ENCODE measurements around the gene STK32B. TPM values are rescaled to one million over a fixed set of nuclear protein-coding genes. Genes with fewer than 3 reads are reported as not detected.

STK32B gene
- total and polyA plus RNA-seq, 7 donors = 0.14 to 0.73 (median 0.52) TPM

DNA sequence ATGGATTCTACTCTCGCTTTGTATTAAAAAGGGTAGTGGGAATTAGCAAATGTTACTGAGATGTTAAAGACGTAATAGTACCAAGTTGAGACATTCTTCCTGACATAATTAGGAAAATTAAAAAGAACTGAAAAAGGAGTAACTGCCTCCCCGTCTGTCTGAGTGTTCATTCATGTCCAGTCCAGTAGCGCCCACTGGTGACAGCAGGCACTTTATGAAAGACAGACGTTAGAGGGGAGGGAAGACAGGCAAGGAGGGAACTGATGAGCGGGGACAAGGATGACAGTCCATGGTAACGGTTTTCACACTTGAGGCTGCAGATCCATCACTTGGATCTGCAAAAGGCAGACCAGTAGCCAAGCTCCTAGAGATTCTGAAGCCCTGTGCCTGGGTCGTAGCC lies 326.7 kb downstream of the STK32B start:
- Histone ChIP-seq H3K27ac (no peak overlapping the region), H3K4me3 (no peak overlapping the region), H3K9me3 (no peaks in the 10 kb centered on the region), H3K27me3 (ENCODE audit: insufficient read depth in 3 of 3, low read length in 2 of 3) (no peaks in the 10 kb centered on the region), H3K4me1 (no peaks in the 10 kb centered on the region), H3K36me3 (ENCODE audit: insufficient read depth in 1 of 2, low read depth in 1 of 2) (no peaks in the 10 kb centered on the region)
- 74 to 80% (median 75%) methylated on average over 8 of the region's 8 CpGs for WGBS, 3 donors
- no peak for ATAC-seq
- TF ChIP-seq CTCF (IDR thresholded peaks at IDR 0.05) = no peak
- intact Hi-C loops (cut with DNase I) = no loop called here
- no peak for DNase-seq

DNA sequence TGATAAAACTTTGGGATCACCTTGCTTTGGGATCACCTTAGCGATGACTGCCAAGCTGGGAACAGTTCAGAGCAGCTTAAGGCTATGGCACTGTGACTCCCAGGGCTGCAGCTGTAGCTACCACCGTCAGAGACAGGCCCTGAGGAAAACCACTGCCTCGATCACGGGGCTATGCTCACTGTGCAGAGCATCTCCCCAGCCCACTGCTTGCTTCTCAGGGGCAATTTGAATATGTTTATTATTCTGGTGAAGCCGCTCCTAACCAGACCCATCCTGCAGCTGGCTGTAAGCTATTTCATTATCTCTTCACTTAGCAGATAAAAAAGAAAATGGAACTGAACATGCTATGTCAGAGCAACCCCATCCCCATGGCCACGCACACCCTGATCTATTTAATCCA lies 328.6 kb downstream of the STK32B start:
- ATAC-seq (no peak), DNase-seq (no peak)
- intact Hi-C loops (cut with DNase I) = no loop called here
- Histone ChIP-seq H3K27me3 (ENCODE audit: insufficient read depth in 3 of 3, low read length in 2 of 3) (no peaks in the 10 kb centered on the region), H3K27ac (no peak overlapping the region), H3K36me3 (ENCODE audit: insufficient read depth in 1 of 2, low read depth in 1 of 2) (no peaks in the 10 kb centered on the region), H3K9me3 (no peaks in the 10 kb centered on the region), H3K4me1 (no peaks in the 10 kb centered on the region), H3K4me3 (no peak overlapping the region)
- WGBS, 3 donors = 76 to 79% (median 78%) methylated on average over 6 of the region's 6 CpGs
- no peak for TF ChIP-seq CTCF (IDR thresholded peaks at IDR 0.05)

DNA sequence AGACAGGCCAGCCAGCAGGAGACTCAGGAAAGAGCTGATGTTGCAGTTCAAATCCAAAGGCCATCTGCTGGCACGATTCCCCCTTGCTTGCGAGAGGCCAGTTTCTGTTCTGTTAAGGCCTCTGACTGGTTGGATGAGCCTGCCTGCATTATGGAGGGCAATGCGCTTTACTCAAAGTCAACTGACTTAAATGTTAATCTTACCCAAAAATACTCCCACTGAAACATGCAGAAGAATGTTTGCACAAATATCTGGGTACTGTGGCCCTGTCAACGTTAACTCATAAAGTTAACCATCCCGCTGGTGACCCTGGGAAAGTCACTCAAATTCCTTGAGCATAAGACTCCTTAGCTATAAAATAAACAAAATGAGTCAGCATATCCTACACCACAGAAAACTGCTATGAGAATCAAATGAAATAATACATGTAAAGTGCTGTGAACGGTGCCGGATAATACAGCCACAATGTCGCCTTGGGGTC lies 330.7 kb downstream of the STK32B start:
- H3K27ac ChIP-seq = no peak overlapping the region
- no peak overlapping the region for H3K4me3 ChIP-seq
- H3K27me3 ChIP-seq (ENCODE audit: insufficient read depth in 3 of 3, low read length in 2 of 3) = no peaks in the 10 kb centered on the region
- DNase-seq (no peak), ATAC-seq (no peak)
- TF ChIP-seq CTCF (IDR thresholded peaks at IDR 0.05) = no peak
- H3K9me3 ChIP-seq = no peaks in the 10 kb centered on the region
- WGBS, 3 donors = 86 to 89% (median 86%) methylated on average over 8 of the region's 8 CpGs
- H3K4me1 ChIP-seq = no peaks in the 10 kb centered on the region
- no peaks in the 10 kb centered on the region for H3K36me3 ChIP-seq (ENCODE audit: insufficient read depth in 1 of 2, low read depth in 1 of 2)
- intact Hi-C loops (cut with DNase I) = no loop called here

DNA sequence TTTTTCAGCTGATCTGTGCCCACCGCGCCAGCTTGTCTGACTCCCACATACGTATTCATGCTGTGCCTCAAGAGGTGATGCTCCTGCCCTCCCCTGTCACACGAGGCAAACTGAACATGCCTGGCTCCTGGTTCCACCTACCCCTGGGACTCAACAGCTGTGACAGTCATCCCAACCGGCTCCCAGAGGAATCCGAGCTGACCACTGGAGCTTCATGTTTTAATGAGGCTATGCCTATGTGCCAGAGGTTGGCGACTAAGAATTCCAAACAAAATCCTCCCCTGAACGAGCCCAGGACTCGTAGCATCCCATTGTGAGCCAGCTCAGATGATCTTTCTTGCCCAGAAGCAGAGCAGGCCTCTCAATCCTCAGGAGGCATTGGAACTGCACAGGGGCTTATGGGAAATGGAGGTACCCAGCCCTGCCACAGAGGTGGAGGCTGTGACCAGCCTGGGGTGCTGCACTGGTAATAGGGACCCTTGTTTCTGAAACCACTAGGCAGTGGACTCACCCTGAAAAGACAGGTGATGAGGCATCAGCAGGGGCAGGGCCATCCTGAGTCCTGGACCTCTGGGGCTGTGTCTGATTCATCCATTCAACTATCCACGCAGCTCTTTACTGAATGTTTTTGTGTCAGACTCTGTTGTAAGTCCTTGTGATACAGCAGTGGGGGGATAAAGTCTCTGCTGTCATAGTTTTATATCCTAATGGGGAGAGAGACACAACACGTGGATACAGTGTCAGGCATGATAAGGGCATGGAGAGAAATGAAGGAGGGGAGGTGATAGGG lies 332.1 kb downstream of the STK32B start:
- no peak for TF ChIP-seq CTCF (IDR thresholded peaks at IDR 0.05)
- ATAC-seq (no peak), DNase-seq (no peak)
- no peak overlapping the region for H3K4me3 ChIP-seq
- H3K9me3 ChIP-seq = no peaks in the 10 kb centered on the region
- intact Hi-C loops (cut with DNase I) = no loop called here
- WGBS, 3 donors = 55 to 63% (median 57%) methylated on average over 11 of the region's 11 CpGs
- H3K4me1 ChIP-seq = no peaks in the 10 kb centered on the region
- H3K27ac ChIP-seq = no peak overlapping the region
- H3K27me3 ChIP-seq (ENCODE audit: insufficient read depth in 3 of 3, low read length in 2 of 3) = no peaks in the 10 kb centered on the region
- no peaks in the 10 kb centered on the region for H3K36me3 ChIP-seq (ENCODE audit: insufficient read depth in 1 of 2, low read depth in 1 of 2)

All from psoas muscle (tissue), 8 donors.